SK-N-SH (cell line): Measurements from ENCODE around the gene DUSP28. TPM values are rescaled to one million over a fixed set of nuclear protein-coding genes. Genes with fewer than 3 reads are reported as not detected.

Experiments
- CTCF ChIA-PET: fragments of 300-600, 350-600 bp; formaldehyde crosslinking; extraction: SDS; loops from one replicate; lab custom pipeline; 2021; lab: Yijun Ruan, JAX
- POLR2A ChIA-PET: fragments of 350-600 bp; sonication (Branson Sonifier 250); formaldehyde crosslinking; extraction: SDS; loops from one replicate; lab custom pipeline; 2020; ENCODE audit warnings: antibody characterized with exemption, inconsistent platforms; lab: Yijun Ruan, JAX
- DNase-seq: peaks from one replicate; pipeline ENCODE4 v3.0.0; 2012
- H2AFZ ChIP-seq: fragments of 200-600 bp; sonication (generic); 2 replicates; pipeline ENCODE4 v1.8.1; 2016; ENCODE audit warnings: antibody characterized with exemption, mild to moderate bottlenecking, low read depth
- H3F3A ChIP-seq: fragments of 200-600 bp; sonication (generic); replicated peaks from 2 replicates; pipeline ENCODE3; 2016; ENCODE audit warnings: antibody characterized with exemption, mild to moderate bottlenecking; ENCODE audit not compliant: insufficient read depth
- H3K27ac ChIP-seq, 2 experiments: fragments of 200-500 bp in 1 of 2; fragments of 200-600 bp in 1 of 2; sonication (Bioruptor generic) in 1 of 2; sonication (generic), shearing (Covaris generic) in 1 of 2; 2 replicates each; pipeline versions ENCODE4 v1.5.1 to v1.6.1; 2014 to 2016; ENCODE audit warnings: low read depth in 2 of 2, inconsistent platforms in 1 of 2, low read length in 1 of 2, mild to moderate bottlenecking in 1 of 2, mixed read lengths in 1 of 2
- H3K27me3 ChIP-seq: fragments of 200-600 bp; sonication (generic), shearing (Covaris generic); 2 replicates; pipeline ENCODE4 v1.6.1; 2016; ENCODE audit warnings: mixed run types; ENCODE audit not compliant: insufficient read depth
- H3K36me3 ChIP-seq, 2 experiments: fragments of 200-500 bp in 1 of 2; fragments of 200-600 bp in 1 of 2; sonication (Bioruptor generic) in 1 of 2; sonication (generic) in 1 of 2; replicated peaks in 1 of 2; 2 replicates each; pipeline versions ENCODE3 to v1.5.1; 2014 to 2016; ENCODE audit warnings: low read length in 1 of 2, mild to moderate bottlenecking in 1 of 2; ENCODE audit not compliant: insufficient read depth in 2 of 2, control insufficient read depth in 1 of 2
- H3K4me1 ChIP-seq, 2 experiments: fragments of 200-500 bp in 1 of 2; fragments of 200-600 bp in 1 of 2; sonication (Bioruptor generic) in 1 of 2; sonication (generic), shearing (Covaris generic) in 1 of 2; 2 replicates each; pipeline versions ENCODE4 v1.5.1 to v1.6.1; 2014 to 2016; ENCODE audit warnings: low read depth in 1 of 2, low read length in 1 of 2, mixed run types in 1 of 2; ENCODE audit not compliant: insufficient read depth in 2 of 2, control insufficient read depth in 1 of 2
- H3K4me2 ChIP-seq: fragments of 200-600 bp; sonication (generic), shearing (Covaris generic); 2 replicates; pipeline ENCODE4 v1.6.1; 2017; ENCODE audit warnings: mixed run types
- H3K4me3 ChIP-seq, 2 experiments: fragments of 200-500 bp in 1 of 2; fragments of 200-600 bp in 1 of 2; sonication (Bioruptor generic) in 1 of 2; sonication (generic), shearing (Covaris generic) in 1 of 2; 2 replicates each; pipeline versions ENCODE4 v1.5.1 to v1.8.1; 2014 to 2016; ENCODE audit warnings: low read depth in 2 of 2, inconsistent platforms in 1 of 2, low read length in 1 of 2, mild to moderate bottlenecking in 1 of 2, mixed read lengths in 1 of 2, moderate library complexity in 1 of 2
- H3K79me2 ChIP-seq: fragments of 200-600 bp; sonication (generic); 2 replicates; pipeline ENCODE4 v1.8.1; 2017; ENCODE audit warnings: mild to moderate bottlenecking; ENCODE audit not compliant: insufficient read depth
- H3K9ac ChIP-seq: fragments of 200-600 bp; sonication (generic); 2 replicates; pipeline ENCODE4 v1.6.1; 2017; ENCODE audit warnings: mixed run types
- H3K9me2 ChIP-seq: fragments of 200-600 bp; sonication (generic); 2 replicates; pipeline ENCODE4 v1.6.1; 2017; ENCODE audit warnings: mixed run types
- H3K9me3 ChIP-seq: fragments of 200-600 bp; sonication (generic); 2 replicates; pipeline ENCODE4 v1.6.1; 2017; ENCODE audit warnings: mixed run types, mild to moderate bottlenecking, moderate library complexity
- H4K20me1 ChIP-seq: fragments of 200-600 bp; sonication (generic); 2 replicates; pipeline ENCODE4 v1.6.1; 2017; ENCODE audit warnings: mild to moderate bottlenecking, mixed run types; ENCODE audit not compliant: insufficient read depth
- EP300 ChIP-seq, 2 experiments: IDR thresholded peaks; 2 replicates each; pipeline versions ENCODE4 v1.4.0 to v1.6.1; 2012; ENCODE audit warnings: borderline replicate concordance in 1 of 2, low read depth in 1 of 2, low read length in 1 of 2
- FOSL2 ChIP-seq: IDR thresholded peaks from 2 replicates; pipeline ENCODE4 v1.4.0; 2012; ENCODE audit warnings: low read depth, mild to moderate bottlenecking, moderate library complexity, borderline replicate concordance
- FOXM1 ChIP-seq: IDR thresholded peaks from 2 replicates; pipeline ENCODE4 v1.4.0; 2012; ENCODE audit warnings: low read depth, mild to moderate bottlenecking
- GATA2 ChIP-seq: sonication (generic); formaldehyde crosslinking; IDR thresholded peaks from 2 replicates; pipeline ENCODE4 v1.5.0; 2020; ENCODE audit warnings: mild to moderate bottlenecking, missing genetic modification reagents
- JUND ChIP-seq: IDR thresholded peaks from 2 replicates; pipeline ENCODE4 v1.4.0; 2012
- MEF2A ChIP-seq: IDR thresholded peaks from 2 replicates; pipeline ENCODE4 v1.4.0; 2012; ENCODE audit warnings: low read depth, borderline replicate concordance
- NFIC ChIP-seq: IDR thresholded peaks from 2 replicates; pipeline ENCODE4 v1.4.0; 2012; ENCODE audit warnings: borderline replicate concordance
- NRF1 ChIP-seq: IDR thresholded peaks from 2 replicates; pipeline ENCODE4 v1.6.1; 2012; ENCODE audit warnings: low read depth, mild to moderate bottlenecking, low read length
- POLR2AphosphoS5 ChIP-seq: IDR thresholded peaks from 2 replicates; pipeline ENCODE4 v1.6.1; 2012; ENCODE audit warnings: low read depth, low read length
- RCOR1 ChIP-seq: fragments of 150-350 bp; IDR thresholded peaks from 2 replicates; pipeline ENCODE4 v1.6.1; 2017; ENCODE audit warnings: antibody characterized with exemption, low read length
- RXRA ChIP-seq: IDR thresholded peaks from 2 replicates; pipeline ENCODE4 v1.4.0; 2012; ENCODE audit warnings: low read depth, mild to moderate bottlenecking, borderline replicate concordance
- TAF1 ChIP-seq: IDR thresholded peaks from 2 replicates; pipeline ENCODE4 v1.6.1; 2012; ENCODE audit warnings: low read depth, mild to moderate bottlenecking, low read length, moderate library complexity, borderline replicate concordance
- TEAD4 ChIP-seq: IDR thresholded peaks from 2 replicates; pipeline ENCODE4 v1.4.0; 2012; ENCODE audit warnings: mild to moderate bottlenecking, borderline replicate concordance; ENCODE audit not compliant: insufficient read depth
- USF2 ChIP-seq: fragments of 150-350 bp; IDR thresholded peaks from 2 replicates; pipeline ENCODE4 v1.6.1; 2017; ENCODE audit warnings: antibody characterized with exemption, low read length, low read depth, borderline replicate concordance
- YY1 ChIP-seq: IDR thresholded peaks from 2 replicates; pipeline ENCODE4 v1.4.0; 2012; ENCODE audit warnings: low read depth, mild to moderate bottlenecking
- ZBTB33 ChIP-seq: IDR thresholded peaks from 2 replicates; pipeline ENCODE4 v1.4.0; 2012; ENCODE audit warnings: low read depth, borderline replicate concordance
- WGBS: methylation state at CpG from one replicate; pipeline ENCODE4 v1.1.6; 2017; ENCODE audit warnings: low lambda C conversion rate; 5-methylcytosine and 5-hydroxymethylcytosine counted together
- polyA plus RNA-seq, 3 experiments: library from polyadenylated mRNA; depleted of rRNA; stranded (reverse); fragments of >200 nt; gene quantifications; 2 replicates each; pipeline ENCODE4 v1.2.3, GENCODE V29; 2012
- TF ChIP-seq, protein P1 (sequence below): fragments of 150-350 bp; IDR thresholded peaks from 2 replicates; pipeline ENCODE4 v1.6.1; 2016; ENCODE audit warnings: mild to moderate bottlenecking, low read depth, low read length
- TF ChIP-seq, protein P2 (sequence below): IDR thresholded peaks from 2 replicates; pipeline ENCODE4 v1.6.1; 2012; ENCODE audit warnings: mild to moderate bottlenecking, low read depth, low read length, moderate library complexity

Gene DUSP28
- polyA plus RNA-seq, 1 of the 3 experiments (the other 2 are of a cell fraction): 4.1 TPM

GRCh38 chr2:240591226-240591625 lies 31.1 kb downstream of the DUSP28 start:
- POLR2A ChIA-PET: no interaction called here
- no peak overlapping the region for H3K27ac ChIP-seq
- no peak overlapping the region for H3K9ac ChIP-seq
- H3K79me2 ChIP-seq: peaks cover 61% of the 10 kb centered on the region
- H3K27me3 ChIP-seq: no peaks in the 10 kb centered on the region
- H4K20me1 ChIP-seq: peaks cover 24% of the 10 kb centered on the region
- TF ChIP-seq TAF1 (no peak), ZBTB33 (no peak), FOSL2 (peak; percentile 6; the same call in 1 of the 2 replicates), NRF1 (no peak)
- no peak overlapping the region for H3K4me2 ChIP-seq
- WGBS: 67% methylated on average over 5 of the region's 6 CpGs
- peaks cover 11 to 17% of the 10 kb centered on the region in 2 experiments; a peak in 1 of 4 replicates for H3K4me1 ChIP-seq
- H3K9me2 ChIP-seq: no peaks in the 10 kb centered on the region
- no peak overlapping the region for H3K4me3 ChIP-seq
- no peaks in the 10 kb centered on the region for H3F3A ChIP-seq
- H3K36me3 ChIP-seq: peaks cover 0 to 38% of the 10 kb centered on the region in 2 experiments
- H3K9me3 ChIP-seq: no peaks in the 10 kb centered on the region
- CTCF ChIA-PET: no interaction called here
- no peak for DNase-seq
- no peak overlapping the region for H2AFZ ChIP-seq

DNA sequence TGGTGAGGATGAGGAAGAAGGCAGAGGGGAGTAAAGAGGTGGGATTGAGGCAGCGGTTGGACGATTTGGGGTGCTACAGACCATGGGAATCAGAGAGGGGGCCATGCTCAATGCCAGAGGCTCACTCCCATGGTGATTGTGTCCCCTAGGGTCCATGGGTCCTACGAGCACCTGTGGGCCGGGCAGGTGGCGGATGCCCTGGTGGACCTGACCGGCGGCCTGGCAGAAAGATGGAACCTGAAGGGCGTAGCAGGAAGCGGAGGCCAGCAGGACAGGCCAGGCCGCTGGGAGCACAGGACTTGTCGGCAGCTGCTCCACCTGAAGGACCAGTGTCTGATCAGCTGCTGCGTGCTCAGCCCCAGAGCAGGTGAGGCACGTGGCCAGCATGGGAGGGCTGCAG lies 31.6 kb downstream of the DUSP28 start:
- H3K9me2 ChIP-seq: no peaks in the 10 kb centered on the region
- H3K27me3 ChIP-seq: no peaks in the 10 kb centered on the region
- H3K79me2 ChIP-seq: peaks cover 60% of the 10 kb centered on the region
- ChIA-PET CTCF (interaction anchor here (2.0 kb wide), 1 partner anchor 13 kb away, joined by 9 read pairs; no protein-coding TSS in a partner anchor), POLR2A (no interaction called here)
- H3K36me3 ChIP-seq: peaks cover 0 to 41% of the 10 kb centered on the region in 2 experiments
- H3F3A ChIP-seq: no peaks in the 10 kb centered on the region
- no peak for DNase-seq
- H3K4me3 ChIP-seq: no peak overlapping the region
- 88% methylated on average over 3 of the region's 13 CpGs for WGBS
- H3K27ac ChIP-seq: no peak overlapping the region
- H3K9ac ChIP-seq: no peak overlapping the region
- TF ChIP-seq EP300 (IDR thresholded peaks at IDR 0.05; ENCODE audit: borderline replicate concordance in 1 of 2, low read depth in 1 of 2, low read length in 1 of 2) (no peak), RXRA (no peak), RCOR1 (no peak), GATA2 (CRISPR knock-in tag) (no peak), YY1 (no peak), USF2 (no peak), FOXM1 (no peak), TEAD4 (no peak), TAF1 (no peak), NFIC (no peak), JUND (no peak), POLR2AphosphoS5 (no peak), MEF2A (no peak)
- TF ChIP-seq, protein P1, sequence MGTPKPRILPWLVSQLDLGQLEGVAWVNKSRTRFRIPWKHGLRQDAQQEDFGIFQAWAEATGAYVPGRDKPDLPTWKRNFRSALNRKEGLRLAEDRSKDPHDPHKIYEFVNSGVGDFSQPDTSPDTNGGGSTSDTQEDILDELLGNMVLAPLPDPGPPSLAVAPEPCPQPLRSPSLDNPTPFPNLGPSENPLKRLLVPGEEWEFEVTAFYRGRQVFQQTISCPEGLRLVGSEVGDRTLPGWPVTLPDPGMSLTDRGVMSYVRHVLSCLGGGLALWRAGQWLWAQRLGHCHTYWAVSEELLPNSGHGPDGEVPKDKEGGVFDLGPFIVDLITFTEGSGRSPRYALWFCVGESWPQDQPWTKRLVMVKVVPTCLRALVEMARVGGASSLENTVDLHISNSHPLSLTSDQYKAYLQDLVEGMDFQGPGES: no peak
- TF ChIP-seq, protein P2, sequence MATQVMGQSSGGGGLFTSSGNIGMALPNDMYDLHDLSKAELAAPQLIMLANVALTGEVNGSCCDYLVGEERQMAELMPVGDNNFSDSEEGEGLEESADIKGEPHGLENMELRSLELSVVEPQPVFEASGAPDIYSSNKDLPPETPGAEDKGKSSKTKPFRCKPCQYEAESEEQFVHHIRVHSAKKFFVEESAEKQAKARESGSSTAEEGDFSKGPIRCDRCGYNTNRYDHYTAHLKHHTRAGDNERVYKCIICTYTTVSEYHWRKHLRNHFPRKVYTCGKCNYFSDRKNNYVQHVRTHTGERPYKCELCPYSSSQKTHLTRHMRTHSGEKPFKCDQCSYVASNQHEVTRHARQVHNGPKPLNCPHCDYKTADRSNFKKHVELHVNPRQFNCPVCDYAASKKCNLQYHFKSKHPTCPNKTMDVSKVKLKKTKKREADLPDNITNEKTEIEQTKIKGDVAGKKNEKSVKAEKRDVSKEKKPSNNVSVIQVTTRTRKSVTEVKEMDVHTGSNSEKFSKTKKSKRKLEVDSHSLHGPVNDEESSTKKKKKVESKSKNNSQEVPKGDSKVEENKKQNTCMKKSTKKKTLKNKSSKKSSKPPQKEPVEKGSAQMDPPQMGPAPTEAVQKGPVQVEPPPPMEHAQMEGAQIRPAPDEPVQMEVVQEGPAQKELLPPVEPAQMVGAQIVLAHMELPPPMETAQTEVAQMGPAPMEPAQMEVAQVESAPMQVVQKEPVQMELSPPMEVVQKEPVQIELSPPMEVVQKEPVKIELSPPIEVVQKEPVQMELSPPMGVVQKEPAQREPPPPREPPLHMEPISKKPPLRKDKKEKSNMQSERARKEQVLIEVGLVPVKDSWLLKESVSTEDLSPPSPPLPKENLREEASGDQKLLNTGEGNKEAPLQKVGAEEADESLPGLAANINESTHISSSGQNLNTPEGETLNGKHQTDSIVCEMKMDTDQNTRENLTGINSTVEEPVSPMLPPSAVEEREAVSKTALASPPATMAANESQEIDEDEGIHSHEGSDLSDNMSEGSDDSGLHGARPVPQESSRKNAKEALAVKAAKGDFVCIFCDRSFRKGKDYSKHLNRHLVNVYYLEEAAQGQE: no peak
- H3K4me1 ChIP-seq: peaks cover 11 to 17% of the 10 kb centered on the region in 2 experiments; a peak in 1 of 4 replicates
- peaks cover 24% of the 10 kb centered on the region for H4K20me1 ChIP-seq
- no peak overlapping the region for H3K4me2 ChIP-seq
- H2AFZ ChIP-seq: no peak overlapping the region
- no peaks in the 10 kb centered on the region for H3K9me3 ChIP-seq
